ENCODE results near the gene CDYL2.

DNA sequence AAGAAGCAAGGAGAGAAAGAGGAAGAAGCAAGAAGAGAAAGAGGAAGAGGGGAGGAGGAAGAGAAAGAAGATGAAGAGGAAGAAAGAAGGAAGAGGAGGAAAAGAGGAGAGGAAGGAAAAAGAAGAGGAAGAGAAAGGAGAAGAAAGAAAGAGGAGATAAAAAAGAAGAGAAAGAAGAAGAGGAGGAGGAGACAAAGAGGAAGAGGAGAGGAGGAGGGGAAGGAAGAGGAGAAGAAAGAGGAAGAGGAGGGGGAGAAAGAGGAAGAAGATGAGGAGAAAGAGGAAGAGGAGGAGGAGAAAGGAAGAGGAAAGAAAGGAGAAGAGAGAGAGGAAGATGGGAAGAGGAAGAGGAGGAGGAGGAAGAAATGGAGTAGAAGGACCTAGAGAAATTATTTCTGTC, 80.4 kb downstream of the CDYL2 start:
- TF ChIP-seq, protein P1, sequence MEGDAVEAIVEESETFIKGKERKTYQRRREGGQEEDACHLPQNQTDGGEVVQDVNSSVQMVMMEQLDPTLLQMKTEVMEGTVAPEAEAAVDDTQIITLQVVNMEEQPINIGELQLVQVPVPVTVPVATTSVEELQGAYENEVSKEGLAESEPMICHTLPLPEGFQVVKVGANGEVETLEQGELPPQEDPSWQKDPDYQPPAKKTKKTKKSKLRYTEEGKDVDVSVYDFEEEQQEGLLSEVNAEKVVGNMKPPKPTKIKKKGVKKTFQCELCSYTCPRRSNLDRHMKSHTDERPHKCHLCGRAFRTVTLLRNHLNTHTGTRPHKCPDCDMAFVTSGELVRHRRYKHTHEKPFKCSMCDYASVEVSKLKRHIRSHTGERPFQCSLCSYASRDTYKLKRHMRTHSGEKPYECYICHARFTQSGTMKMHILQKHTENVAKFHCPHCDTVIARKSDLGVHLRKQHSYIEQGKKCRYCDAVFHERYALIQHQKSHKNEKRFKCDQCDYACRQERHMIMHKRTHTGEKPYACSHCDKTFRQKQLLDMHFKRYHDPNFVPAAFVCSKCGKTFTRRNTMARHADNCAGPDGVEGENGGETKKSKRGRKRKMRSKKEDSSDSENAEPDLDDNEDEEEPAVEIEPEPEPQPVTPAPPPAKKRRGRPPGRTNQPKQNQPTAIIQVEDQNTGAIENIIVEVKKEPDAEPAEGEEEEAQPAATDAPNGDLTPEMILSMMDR (IDR thresholded peaks at IDR 0.05; ENCODE audit: poor library complexity, severe bottlenecking) = no peak
- TF ChIP-seq EP300 (conservative IDR thresholded peaks at IDR 0.05; ENCODE audit: poor library complexity, severe bottlenecking) = no peak
- TF ChIP-seq TAF1 (IDR thresholded peaks at IDR 0.05; ENCODE audit: low read depth) = no peak
